ENCODE results near the gene KAT2A.

KAT2A gene

DNA sequence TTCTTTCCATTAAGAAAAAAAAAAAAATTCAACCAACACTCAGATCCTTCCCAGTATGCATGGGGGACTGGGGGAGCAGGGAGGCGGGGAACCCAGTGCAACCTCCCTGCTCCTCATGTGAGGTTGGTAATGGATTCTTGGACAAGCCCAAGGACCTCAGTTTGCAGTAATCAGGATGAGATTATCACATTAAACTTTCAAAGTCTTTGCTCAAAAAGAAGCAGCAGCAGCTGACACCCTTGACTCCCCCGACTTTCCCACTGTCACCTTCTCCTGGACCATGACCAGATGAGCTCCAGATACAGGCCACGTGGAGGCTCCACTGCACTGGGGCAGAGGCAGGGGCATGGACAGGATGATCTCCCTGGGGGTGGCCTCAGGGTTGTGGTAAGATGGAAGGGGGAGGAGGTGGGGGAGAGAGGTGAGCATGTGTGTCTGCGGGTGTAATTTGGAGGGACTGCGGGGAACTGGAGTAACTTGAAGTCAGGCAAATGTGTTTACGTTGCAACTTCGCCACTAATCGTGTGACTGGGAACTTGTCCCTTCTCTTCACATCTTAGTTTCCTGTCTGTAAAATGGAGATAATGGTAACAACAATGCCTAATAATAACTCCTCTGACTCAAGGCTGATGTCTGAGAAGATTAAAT is 42.6 kb downstream of the KAT2A start:
- 90 to 91% methylated on average over 8 of the region's 8 CpGs for WGBS, 2 experiments
- Histone ChIP-seq H3K4me1 (ENCODE audit: control insufficient read depth, insufficient read depth, low read length) (peaks cover 8% of the 10 kb centered on the region), H3K9me3 (ENCODE audit: control insufficient read depth, low read length) (no peaks in the 10 kb centered on the region), H3K27me3 (ENCODE audit: control insufficient read depth, insufficient read depth, low read length, poor library complexity, severe bottlenecking) (peaks cover 5% of the 10 kb centered on the region), H3K4me3 (ENCODE audit: insufficient read depth, low read depth, low read length) (no peak overlapping the region), H3K36me3 (ENCODE audit: control insufficient read depth, insufficient read depth, low read length) (no peaks in the 10 kb centered on the region), H3K27ac (ENCODE audit: insufficient read depth, low read depth, low read length, poor library complexity, severe bottlenecking) (no peak overlapping the region)

DNA sequence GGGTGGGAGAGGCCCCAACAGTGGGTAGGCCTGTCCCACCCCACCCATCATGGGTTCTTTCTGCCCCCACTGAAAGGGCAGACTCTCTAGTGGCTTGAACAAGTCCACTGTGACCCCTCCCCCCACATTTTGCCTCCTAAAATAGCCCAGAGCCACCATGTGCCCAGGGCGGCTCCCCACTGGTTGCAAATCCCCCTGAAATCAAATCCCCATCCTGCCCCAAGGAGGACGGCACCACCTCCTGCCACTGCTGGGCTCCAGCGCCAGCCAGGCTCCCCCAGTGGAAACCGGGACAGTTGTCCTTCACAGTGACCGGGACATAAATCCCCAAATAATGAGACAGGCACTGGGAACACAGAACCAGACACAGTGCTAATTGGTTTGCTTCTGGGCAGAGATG is 43.4 kb downstream of the KAT2A start:
- Histone ChIP-seq H3K9me3 (ENCODE audit: control insufficient read depth, low read length) (no peaks in the 10 kb centered on the region), H3K4me1 (ENCODE audit: control insufficient read depth, insufficient read depth, low read length) (peaks cover 8% of the 10 kb centered on the region), H3K36me3 (ENCODE audit: control insufficient read depth, insufficient read depth, low read length) (no peaks in the 10 kb centered on the region), H3K27me3 (ENCODE audit: control insufficient read depth, insufficient read depth, low read length, poor library complexity, severe bottlenecking) (peaks cover 13% of the 10 kb centered on the region), H3K4me3 (ENCODE audit: insufficient read depth, low read depth, low read length) (no peak overlapping the region), H3K27ac (ENCODE audit: insufficient read depth, low read depth, low read length, poor library complexity, severe bottlenecking) (no peak overlapping the region)
- 74 to 82% methylated on average over 5 of the region's 5 CpGs for WGBS, 2 experiments

DNA sequence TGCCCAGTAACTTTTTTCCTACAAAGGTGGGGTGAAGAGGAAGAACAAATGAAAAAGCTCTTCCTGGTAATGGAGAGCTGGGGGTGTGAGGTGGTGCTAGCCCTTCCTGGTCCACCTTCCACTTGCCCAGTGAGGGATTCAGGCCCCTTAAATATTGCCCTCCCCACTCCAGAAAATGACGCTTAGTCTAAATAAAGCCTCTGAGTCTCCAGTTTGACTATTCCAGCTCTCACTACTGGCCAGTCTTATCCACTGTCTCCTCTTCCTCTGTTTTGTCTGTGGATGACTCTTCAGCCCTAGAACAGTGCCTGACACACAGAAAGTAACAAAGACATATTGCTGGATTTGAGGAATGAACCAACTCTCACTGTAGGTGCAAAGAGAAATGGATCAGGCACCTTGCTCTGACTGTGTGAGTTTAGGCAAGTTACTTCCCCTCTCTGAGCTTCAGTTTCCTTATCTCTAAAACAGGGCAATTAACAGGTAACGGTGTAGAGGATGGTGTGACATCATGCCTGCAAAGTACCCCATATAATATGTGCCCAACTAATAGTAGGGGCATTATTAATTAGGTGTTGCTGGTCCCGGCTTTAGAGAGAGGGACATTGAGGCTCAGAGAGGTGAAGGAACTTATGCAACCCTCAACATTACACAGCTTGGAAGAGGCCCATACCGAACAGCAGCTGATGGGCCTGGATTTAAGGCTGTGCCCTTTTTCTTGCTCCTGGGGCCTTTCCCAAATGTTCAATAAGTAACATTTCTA is 44.2 kb downstream of the KAT2A start:
- peaks cover 21% of the 10 kb centered on the region for H3K27me3 ChIP-seq (ENCODE audit: control insufficient read depth, insufficient read depth, low read length, poor library complexity, severe bottlenecking)
- H3K9me3 ChIP-seq (ENCODE audit: control insufficient read depth, low read length), result no peaks in the 10 kb centered on the region
- WGBS, 2 experiments, result 88 to 92% methylated on average over 3 to 4 of the region's 4 CpGs

DNA sequence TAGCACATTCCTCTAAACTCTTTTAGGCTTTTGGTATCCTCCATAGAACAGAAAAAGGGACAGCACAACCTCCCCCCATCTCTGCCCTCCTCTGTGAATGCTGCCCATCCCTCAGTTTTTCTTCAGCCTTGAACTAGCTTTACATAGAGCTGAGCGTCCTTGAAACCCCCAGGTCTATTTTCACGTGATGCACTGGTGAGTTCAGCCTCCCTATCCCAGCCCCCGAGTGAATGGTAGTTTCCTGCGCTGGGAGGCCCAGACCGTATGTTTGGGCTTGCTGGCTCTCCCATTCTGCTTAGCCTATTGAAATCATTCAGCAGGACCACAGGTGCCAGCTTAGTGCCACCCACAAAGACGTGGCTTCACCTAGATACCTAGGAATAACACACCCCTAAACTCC is 45.4 kb downstream of the KAT2A start:
- WGBS, 2 experiments, result 87 to 88% methylated on average over 6 of the region's 6 CpGs
- H3K27me3 ChIP-seq (ENCODE audit: control insufficient read depth, insufficient read depth, low read length, poor library complexity, severe bottlenecking), result peaks cover 32% of the 10 kb centered on the region
- H3K4me3 ChIP-seq (ENCODE audit: insufficient read depth, low read depth, low read length), result no peak overlapping the region
- H3K27ac ChIP-seq (ENCODE audit: insufficient read depth, low read depth, low read length, poor library complexity, severe bottlenecking), result no peak overlapping the region
- H3K36me3 ChIP-seq (ENCODE audit: control insufficient read depth, insufficient read depth, low read length), result no peaks in the 10 kb centered on the region
- H3K9me3 ChIP-seq (ENCODE audit: control insufficient read depth, low read length), result no peaks in the 10 kb centered on the region
- peaks cover 8% of the 10 kb centered on the region for H3K4me1 ChIP-seq (ENCODE audit: control insufficient read depth, insufficient read depth, low read length)

More for the DNA sequence above, 44.2 kb downstream of the KAT2A start:
- no peak overlapping the region for H3K27ac ChIP-seq (ENCODE audit: insufficient read depth, low read depth, low read length, poor library complexity, severe bottlenecking)
- H3K4me3 ChIP-seq (ENCODE audit: insufficient read depth, low read depth, low read length), result no peak overlapping the region
- H3K4me1 ChIP-seq (ENCODE audit: control insufficient read depth, insufficient read depth, low read length), result peaks cover 8% of the 10 kb centered on the region
- no peaks in the 10 kb centered on the region for H3K36me3 ChIP-seq (ENCODE audit: control insufficient read depth, insufficient read depth, low read length)

DNA sequence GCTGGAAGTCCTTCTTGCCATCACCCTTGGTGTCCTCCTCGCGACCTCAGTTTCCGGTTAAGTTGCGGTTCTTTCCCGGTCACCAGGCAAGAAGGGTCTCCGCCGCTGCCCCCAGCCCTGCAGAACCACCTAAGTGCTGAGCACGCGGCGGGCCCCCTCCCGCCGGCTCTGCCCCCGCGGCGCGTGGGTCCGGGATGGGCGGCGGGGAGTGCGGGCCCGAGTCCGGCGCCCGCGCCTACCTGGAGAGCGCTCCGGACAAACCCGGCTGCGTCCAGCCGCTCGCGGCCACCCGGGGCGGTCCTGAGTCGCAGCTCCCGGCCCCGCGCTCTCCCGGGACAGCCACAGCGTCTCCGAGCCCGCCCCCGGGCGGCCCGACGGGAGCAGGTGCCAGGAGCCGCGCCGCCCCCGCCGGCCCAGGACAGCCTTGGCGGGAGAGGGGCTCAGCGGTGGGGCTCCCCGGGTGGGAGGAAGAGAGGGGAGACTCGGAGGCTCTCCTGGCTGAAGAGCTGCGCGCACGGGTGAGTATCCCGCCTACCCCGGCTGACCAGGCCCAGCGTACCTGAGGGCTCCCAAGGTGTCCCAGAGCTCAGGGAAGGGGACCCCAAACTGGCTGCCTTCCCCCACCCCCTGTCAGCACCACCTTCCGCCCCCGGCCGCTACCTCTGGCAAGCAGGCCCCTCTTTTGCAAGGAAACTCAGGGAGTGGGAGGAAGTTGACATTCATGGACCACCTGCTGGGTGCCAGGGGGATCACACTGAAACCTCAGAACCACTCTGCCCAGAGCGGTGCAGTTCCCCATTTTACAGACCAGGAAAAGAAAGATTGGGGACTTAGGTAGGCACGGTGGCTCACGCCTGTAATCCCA is 48.6 kb downstream of the KAT2A start:
- H3K27me3 ChIP-seq (ENCODE audit: control insufficient read depth, insufficient read depth, low read length, poor library complexity, severe bottlenecking), result peaks cover 32% of the 10 kb centered on the region
- H3K36me3 ChIP-seq (ENCODE audit: control insufficient read depth, insufficient read depth, low read length), result no peaks in the 10 kb centered on the region
- peaks cover 1% of the 10 kb centered on the region for H3K4me1 ChIP-seq (ENCODE audit: control insufficient read depth, insufficient read depth, low read length)
- peak overlapping the region; percentile 45 for H3K4me3 ChIP-seq (ENCODE audit: insufficient read depth, low read depth, low read length)
- H3K9me3 ChIP-seq (ENCODE audit: control insufficient read depth, low read length), result no peaks in the 10 kb centered on the region
- WGBS, 2 experiments, result 6 to 7% methylated on average over 67 of the region's 67 CpGs
- no peak overlapping the region for H3K27ac ChIP-seq (ENCODE audit: insufficient read depth, low read depth, low read length, poor library complexity, severe bottlenecking)

DNA sequence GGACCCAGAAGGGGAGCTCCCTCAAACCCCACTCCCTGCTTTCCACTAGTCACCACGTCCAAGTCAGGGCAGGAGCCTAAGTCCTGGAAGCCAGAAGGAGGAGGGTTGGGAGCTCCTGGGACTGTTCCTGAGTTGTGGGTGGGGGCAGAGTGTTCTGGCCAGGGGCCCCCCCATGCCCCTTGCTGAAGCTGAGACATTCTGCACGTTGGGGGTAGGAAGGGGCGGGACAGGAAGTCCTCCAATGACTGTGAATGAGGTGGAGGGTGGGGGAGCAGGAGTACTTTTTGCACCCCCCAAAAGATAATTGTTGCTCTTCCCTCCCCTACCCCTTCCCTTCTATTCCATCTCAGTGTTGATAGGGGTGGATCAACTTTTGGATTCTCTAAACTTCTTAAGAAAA is 49.4 kb downstream of the KAT2A start:
- peak overlapping the region; percentile 45 for H3K4me3 ChIP-seq (ENCODE audit: insufficient read depth, low read depth, low read length)

DNA sequence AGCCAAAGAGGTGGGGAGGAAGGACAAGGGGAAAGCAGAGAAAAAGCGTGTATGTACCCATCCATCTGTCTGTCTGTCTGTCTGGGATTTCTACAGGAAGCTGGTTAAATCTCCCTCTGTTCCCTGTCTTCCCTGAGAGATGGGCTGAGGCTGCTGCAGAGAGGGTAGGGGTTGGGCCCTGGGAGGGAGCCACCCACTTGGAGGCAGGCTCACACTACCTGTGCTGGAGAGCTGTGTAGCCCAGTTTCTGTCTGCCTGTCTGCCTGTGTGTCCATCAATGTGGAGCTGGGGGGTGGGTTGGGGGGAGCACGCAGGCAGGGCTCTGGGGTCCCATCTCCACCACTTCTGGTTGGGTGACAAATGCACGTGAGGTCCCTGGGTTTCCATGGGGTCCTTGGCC is 52.2 kb downstream of the KAT2A start:
- H3K9me3 ChIP-seq (ENCODE audit: control insufficient read depth, low read length), result no peaks in the 10 kb centered on the region
- H3K27ac ChIP-seq (ENCODE audit: insufficient read depth, low read depth, low read length, poor library complexity, severe bottlenecking), result no peak overlapping the region
- 77 to 81% methylated on average over 3 of the region's 3 CpGs for WGBS, 2 experiments
- H3K4me1 ChIP-seq (ENCODE audit: control insufficient read depth, insufficient read depth, low read length), result peaks cover under 1% of the 10 kb centered on the region
- no peaks in the 10 kb centered on the region for H3K36me3 ChIP-seq (ENCODE audit: control insufficient read depth, insufficient read depth, low read length)
- peaks cover 31% of the 10 kb centered on the region for H3K27me3 ChIP-seq (ENCODE audit: control insufficient read depth, insufficient read depth, low read length, poor library complexity, severe bottlenecking)
- H3K4me3 ChIP-seq (ENCODE audit: insufficient read depth, low read depth, low read length), result no peak overlapping the region

More for the DNA sequence above, 49.4 kb downstream of the KAT2A start:
- Histone ChIP-seq H3K27ac (ENCODE audit: insufficient read depth, low read depth, low read length, poor library complexity, severe bottlenecking) (no peak overlapping the region), H3K4me1 (ENCODE audit: control insufficient read depth, insufficient read depth, low read length) (no peaks in the 10 kb centered on the region), H3K9me3 (ENCODE audit: control insufficient read depth, low read length) (no peaks in the 10 kb centered on the region), H3K27me3 (ENCODE audit: control insufficient read depth, insufficient read depth, low read length, poor library complexity, severe bottlenecking) (peaks cover 32% of the 10 kb centered on the region), H3K36me3 (ENCODE audit: control insufficient read depth, insufficient read depth, low read length) (no peaks in the 10 kb centered on the region)
- 14 to 15% methylated on average over 3 of the region's 3 CpGs for WGBS, 2 experiments

DNA sequence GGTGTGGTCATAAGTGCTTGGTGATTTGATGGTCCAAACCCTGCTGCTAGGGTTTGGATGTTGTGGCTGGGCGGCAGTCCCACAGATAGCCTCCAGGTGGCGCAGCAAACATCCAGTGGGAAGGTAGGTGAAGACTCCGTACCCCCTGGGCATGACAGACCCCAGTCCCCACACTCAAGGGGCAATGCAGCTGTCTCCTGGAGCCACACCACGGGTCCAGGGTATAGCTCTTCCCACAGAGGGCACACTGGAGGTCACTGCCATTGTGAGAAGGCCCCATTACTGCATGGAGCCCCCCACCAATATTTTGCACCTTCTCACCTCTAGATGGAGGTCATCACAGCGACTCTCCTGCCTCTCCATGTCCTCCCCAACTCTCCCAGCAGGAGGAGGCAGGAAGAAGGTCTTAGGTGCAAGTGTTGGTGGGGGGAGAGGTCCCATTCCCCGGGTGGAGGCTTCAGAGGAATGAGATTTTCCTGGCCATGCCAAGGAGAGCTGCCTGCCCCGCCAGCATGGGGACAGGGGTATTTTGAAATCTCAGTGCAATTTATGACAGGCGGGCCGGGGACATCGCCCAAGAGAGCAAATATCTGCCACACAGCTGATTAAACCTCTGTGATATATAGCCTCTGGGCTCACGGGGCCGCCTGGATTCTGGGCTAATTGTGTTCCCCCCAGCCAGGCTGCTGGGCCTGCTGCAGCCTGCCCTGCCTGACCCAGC is 53.6 kb downstream of the KAT2A start:
- no peak overlapping the region for H3K4me3 ChIP-seq (ENCODE audit: insufficient read depth, low read depth, low read length)
- H3K27ac ChIP-seq (ENCODE audit: insufficient read depth, low read depth, low read length, poor library complexity, severe bottlenecking), result no peak overlapping the region
- peaks cover 14% of the 10 kb centered on the region for H3K4me1 ChIP-seq (ENCODE audit: control insufficient read depth, insufficient read depth, low read length)
- H3K9me3 ChIP-seq (ENCODE audit: control insufficient read depth, low read length), result no peaks in the 10 kb centered on the region
- H3K36me3 ChIP-seq (ENCODE audit: control insufficient read depth, insufficient read depth, low read length), result no peaks in the 10 kb centered on the region
- WGBS, 2 experiments, result 53 to 56% methylated on average over 12 of the region's 12 CpGs
- peaks cover 17% of the 10 kb centered on the region for H3K27me3 ChIP-seq (ENCODE audit: control insufficient read depth, insufficient read depth, low read length, poor library complexity, severe bottlenecking)

DNA sequence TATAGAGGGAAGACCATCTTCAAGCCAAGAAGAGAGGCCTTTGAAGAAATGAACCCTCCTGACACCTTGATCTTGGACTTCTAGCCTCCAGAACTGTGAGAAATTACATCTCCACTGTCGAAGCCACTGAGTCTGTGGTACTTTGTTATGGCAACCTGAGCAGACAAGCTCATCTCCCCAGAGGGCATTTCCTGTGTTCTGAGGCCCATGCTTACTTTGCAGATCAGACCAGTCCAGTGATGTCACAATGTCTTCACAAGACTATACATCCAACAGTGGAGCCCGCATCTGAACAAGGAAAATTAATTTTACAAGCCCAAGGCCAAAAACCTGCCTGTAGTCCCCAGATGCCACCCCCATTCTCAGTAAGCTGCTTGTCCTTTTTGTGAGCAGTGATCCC is 56.0 kb downstream of the KAT2A start:
- Histone ChIP-seq H3K9me3 (ENCODE audit: control insufficient read depth, low read length) (no peaks in the 10 kb centered on the region), H3K36me3 (ENCODE audit: control insufficient read depth, insufficient read depth, low read length) (no peaks in the 10 kb centered on the region), H3K27me3 (ENCODE audit: control insufficient read depth, insufficient read depth, low read length, poor library complexity, severe bottlenecking) (no peaks in the 10 kb centered on the region), H3K27ac (ENCODE audit: insufficient read depth, low read depth, low read length, poor library complexity, severe bottlenecking) (no peak overlapping the region), H3K4me3 (ENCODE audit: insufficient read depth, low read depth, low read length) (no peak overlapping the region), H3K4me1 (ENCODE audit: control insufficient read depth, insufficient read depth, low read length) (peaks cover 25% of the 10 kb centered on the region)
- WGBS, 2 experiments, result 89 to 90% methylated on average over 2 of the region's 2 CpGs

Data from ectodermal cell (in vitro differentiated cells).